ENCODE results near the gene ACTN1.
A peak's percentile ranks its signal among the peaks of the same experiment; 100 is the strongest.
"Not testable (repeated sequence)": the region's sequence is repeated elsewhere in the genome, so short reads cannot be mapped to it uniquely, and the experiment has no call there.

The ACTN1 gene

DNA sequence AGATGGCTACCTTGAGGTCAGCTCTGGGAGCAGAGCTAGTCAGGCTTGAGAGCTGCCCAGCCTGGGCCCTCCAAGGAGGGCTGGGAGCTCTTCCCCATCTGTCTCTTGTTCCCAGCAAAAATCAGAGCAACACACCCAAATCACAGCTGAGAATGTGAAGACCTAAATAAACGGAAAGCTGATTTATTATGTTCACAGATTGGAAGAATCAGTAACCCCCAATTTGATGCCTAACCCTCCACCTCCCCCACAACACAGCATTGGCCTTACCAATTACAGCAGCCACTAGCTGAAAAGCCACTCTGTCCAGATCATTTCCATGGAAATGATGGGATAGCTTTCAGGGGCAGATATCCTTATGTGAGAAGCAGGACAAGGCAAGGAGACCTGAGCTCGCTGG lies 7.1 kb upstream of the ACTN1 start:
- DNase-seq, result no peak

DNA sequence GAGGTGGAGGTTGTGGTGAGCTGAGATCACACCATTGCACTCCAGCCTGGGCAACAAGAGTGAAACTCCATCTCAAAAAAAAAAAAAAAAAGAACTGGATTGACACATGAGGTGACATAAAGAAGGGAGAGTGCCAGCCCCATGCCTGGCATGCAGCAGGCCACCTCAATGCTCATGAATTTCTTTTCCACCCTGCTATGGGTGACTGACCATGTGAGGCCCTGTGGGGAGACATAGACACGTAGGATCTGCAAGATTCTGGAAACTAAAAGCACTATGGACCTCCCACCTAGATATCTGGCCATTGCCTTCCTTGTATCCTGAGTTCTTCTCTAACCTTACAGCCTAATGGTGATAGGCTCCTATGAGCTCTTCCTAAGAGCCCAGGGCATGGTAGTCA lies 5.6 kb upstream of the ACTN1 start:
- DNase-seq, result no peak

DNA sequence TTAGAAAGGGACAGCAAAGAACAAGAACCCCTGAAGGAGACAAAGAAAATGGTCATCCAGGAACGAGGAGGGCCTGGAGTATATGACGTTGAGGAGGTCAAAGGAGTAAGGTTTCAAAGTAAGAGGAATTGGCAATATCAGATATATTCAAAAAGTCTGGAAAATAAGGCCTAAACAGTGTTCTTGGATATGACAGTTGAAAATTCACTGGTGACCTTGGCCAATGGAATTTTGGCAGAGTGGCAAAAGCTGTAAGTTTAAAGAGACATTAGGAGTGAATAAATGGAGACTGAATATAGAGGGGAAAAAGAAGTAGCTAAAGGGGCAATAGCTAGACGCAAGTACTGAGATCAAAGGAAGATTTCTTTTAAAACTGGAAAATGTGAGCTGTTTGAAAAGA lies 4.1 kb upstream of the ACTN1 start:
- no peak for DNase-seq

DNA sequence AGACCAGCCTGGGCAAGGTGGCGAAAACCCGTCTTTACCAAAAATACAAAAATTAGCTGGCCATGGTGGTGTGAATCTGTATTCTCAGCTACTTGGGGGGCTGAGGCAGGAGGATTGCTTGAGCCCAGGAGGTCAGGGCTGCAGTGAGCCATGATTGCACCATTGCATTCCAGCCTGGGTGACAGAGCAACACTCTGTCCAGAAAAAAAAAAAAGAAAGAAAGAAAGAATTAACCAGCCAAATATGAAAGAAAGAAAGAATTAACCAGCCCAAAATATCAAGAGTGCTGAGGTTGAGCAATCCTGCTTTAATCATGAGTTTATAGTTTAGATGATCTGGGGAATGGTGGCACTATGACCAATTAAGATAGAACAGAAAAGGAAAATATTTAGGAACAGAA lies 3.5 kb upstream of the ACTN1 start:
- no peak for DNase-seq

DNA sequence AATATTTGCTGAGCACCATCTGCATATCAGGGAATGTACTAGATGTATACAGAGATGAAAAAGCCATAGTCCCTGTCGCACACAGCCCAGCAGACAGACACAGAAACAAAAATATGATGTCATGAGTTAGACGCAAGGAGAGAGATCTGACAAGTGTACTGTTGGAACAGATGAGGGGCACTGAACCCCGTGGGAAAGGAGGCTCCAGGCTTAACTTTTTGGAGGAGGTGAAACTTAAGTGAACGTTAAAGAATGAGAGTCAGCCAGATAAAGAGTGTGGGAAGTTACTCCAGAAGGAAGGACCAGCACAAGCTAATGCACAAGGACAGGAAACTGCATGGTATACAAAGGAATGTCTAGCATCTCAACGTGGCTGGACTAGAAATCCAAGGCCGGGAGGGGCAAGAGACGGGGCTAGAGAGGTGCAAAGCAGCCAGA lies 2.5 kb upstream of the ACTN1 start:
- no peak for DNase-seq

DNA sequence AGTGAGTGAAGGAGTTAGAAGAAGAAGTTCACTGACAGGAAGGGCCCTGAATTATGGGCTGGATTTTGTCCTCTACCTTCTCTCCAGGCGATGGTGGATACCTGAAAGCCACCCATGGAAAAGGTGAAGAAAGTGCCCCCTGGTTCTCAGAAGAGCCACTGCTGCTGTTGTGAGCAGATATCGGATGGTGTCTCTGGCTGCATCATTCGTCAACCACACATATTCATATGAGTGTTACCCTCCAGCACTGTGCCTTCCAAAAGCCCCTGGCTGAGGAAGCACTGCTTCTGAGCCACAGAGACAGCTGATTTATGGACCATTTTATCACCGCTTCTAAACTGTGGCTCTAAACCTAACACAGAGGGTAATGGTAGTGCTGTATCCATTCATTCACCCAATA lies 2.0 kb upstream of the ACTN1 start:
- DNase-seq, result peak; percentile 77

DNA sequence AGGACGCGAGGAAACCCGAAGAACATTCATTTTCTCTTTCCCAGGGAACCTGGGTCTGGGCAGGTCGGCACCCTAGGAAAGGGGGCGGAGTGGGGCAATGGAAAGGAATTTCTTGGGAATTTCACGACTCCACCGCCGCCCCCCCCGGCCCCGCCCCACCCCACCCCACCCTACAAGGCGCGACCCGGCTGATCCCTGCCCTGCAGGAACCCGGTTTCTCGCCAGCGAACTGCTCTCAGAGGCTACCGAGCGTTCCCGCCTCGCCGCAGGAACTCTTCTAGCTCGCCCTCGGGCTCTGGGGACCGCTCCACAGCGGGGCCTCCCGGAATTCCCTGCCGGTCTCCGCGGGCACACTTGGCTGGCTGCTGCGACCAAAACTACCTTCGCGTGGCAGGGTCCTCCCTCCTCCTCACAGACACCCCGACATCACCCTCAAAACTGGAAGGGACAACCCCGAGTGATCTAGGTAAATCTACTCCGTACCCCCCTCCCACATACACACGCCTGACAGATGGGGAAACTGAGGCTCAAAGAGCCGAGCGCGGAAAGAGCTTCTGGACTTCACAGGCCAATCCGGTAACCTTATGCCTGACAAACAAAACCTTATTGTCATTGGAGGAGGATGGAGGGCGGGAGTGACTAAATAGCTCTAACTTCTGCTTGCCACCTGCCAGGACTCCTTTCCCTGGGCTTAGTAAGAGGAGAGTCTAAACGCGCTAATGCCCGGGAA lies 785 bp upstream of the ACTN1 start:
- DNase-seq, result peak; percentile 64

DNA sequence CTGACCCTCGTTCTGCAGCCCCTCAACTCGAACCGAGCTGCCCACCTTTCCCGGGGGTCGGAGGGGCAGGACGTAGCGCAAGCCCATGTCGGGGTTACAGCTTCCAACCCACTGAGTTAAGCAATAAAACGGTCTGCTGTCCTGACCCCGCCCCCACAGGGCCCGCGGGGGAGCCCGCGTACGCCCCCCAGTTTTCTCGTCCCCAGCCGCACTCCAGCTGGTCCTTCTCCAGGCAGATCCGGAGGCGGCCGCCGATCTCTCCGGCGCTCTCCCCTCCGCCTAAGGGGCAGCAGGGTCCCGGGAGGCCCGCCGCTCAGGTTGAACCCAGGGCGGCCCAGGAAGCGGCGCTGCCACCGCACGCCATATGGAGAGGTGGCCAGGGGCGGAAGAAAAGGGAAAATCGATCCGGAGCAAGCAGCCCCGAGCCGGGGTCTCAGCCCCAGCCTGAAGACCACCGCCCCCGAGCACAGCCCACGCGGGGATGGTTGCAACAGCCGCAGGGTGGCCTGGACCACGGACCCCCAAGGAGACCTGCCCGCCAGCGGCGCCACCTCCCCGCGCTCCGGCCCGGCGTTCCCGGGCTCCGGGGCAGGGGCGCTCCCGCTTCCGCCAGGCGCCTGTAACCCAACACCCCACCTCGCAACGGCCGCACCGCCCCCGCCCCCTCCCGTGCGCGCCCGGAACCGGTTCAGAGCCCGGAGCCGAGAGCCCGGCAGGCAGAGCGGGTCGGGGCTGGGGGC lies 760 bp downstream of the ACTN1 start:
- peak; percentile 47 for DNase-seq

DNA sequence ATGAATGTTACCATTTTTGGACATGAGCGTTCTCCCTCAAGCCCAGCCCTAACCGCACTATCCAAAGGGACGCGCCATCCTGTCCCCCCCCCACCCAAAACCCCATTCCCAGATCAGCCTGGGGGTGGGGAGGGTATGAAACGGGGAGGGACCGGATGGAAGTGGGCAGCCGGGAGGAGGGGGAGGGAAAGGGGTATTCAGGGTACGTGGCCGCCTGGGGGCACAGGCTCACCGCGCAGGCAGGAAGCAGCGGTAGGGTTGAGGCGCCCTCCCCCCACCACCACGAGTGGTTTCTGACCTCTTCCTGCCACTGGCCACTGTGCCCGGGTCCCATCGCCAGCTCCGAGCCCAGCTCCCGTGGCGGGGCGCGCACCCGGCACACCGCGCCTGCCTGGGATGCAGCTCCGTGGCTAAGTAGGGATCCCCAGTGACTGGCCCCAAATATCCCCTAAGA lies 1.4 kb downstream of the ACTN1 start:
- no peak for DNase-seq

DNA sequence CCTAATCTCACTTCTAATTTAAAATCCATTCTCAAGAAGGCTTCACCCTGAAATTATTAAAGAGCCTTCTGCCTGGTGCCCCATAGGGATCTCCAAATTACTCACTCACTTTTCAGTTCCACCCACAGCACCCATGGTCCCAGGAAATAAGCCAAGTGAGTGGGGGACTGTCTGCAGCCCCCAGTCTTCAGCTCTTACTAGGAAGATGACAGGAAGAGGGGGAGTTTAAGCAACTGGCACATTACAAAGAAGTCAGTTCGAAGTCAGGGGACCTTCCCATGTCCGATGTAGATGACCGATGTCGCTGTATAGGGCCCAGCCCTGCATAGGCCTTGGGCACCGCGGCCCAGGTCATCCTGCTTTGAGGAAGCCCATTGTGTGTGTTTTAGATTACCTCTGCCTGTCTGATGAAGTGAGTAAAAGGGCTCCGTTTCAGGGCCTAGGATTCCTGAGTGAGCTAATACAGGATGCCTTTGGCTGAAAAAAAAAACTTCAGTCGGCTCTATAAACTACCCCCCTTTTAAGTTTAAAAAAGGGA lies 1.9 kb downstream of the ACTN1 start:
- no peak for DNase-seq

DNA sequence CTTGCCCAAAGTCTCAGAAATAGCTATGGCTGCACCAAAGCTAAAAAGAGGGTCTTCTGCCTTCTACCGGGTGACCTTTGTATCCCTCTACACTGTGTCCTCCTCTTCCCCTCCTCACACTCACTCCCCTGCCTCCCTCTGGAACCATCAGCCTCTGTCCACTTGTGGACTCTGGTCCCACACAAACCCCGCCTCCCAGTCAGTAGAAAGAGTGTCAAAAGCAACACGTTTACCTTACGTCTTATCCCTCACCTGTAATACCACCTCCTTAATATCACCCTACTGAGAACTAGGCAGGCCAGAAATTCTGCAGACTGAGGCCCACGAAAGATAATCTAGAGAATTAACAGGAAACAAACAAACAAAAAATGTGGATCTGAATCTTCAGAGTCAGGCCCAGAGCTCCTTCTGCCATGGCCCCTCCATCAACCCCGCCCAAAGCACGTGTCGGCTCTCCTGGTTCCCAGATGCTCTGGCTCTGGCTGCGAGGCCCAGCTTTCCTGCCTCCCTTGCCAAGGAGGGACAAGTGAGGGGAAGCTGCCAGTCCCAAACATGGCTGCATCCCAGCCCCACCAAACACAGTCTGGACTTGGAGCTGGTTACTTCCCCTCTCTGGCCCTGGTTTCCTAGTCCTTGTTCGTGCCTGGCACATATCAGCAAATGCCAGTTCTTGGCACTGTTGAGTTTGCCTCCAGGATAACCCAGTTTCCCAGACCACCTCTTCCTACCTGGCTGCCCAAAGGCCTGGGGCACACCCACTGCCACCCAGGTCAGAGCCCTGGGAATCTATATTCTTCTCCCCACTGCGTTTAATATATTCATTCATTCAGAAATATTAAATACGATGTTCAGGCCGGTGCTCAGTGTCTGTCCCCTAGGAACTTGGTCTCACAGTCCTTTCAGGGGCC lies 2.7 kb downstream of the ACTN1 start:
- no peak for DNase-seq

DNA sequence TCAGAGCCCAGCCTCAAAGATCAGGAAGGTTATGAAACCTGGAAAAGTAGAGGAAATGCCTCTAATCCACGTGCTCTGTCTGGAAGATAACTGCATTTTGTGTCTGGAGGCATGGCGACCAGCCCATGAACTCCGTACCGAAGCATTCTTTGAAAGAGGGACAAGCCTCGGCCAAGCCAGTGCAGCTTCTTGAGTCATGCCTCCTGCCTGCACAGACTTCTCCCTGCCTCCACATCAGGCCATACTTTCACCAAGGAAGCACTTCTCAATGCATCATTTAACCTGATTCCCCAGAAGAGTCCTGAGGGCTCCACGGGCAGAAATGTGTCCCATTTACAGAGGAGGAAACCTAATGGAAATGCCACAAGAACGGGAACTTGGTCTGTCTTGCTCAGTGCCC lies 3.4 kb downstream of the ACTN1 start:
- DNase-seq, result no peak

DNA sequence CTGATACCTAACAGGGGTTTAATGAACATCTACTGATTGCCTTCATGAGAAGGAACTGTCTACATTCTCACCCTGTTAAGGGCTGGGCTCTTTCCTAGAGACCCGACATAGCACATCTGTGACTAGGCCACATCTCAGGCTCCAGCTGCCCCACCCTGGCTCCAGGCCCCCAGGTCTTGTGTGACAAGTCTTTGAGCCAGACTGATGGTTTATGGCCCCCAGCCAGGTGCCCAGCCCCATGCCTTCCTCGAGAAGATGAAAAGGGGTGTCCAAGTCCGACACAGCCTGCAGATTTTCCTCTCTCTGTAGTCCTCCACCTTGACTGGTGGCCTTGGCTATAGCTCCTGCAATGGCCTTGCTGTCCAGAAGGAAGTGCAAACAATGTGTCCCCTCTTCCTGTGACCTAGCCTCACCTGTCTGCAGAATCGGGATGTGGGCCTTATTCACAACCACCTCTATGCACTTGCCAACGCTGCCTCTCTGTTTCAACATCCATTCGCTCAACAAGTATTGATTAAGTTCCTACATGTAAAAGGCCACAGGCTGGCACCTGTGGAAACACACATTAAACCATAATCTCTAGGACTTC lies 4.2 kb downstream of the ACTN1 start:
- DNase-seq, result no peak

DNA sequence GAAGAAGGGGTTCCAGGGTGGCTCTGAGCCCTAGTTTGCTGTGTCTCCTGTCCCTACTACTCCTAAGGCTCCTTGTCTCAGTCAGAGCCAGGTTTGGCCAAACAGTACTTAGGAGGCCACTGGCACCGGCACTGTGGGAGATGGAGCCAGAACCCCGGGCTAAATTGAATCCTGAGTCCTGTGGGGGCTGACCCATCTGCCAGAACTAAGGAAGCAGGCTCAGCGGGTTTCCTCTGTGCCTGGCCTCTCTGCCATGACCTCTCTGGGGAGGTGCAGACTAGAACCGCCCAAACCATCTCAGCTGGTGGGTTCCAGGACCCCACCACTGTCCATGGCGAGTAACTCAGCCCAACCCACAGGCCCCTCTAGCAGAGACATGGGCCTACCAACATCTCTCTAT lies 5.5 kb downstream of the ACTN1 start:
- no peak for DNase-seq

DNA sequence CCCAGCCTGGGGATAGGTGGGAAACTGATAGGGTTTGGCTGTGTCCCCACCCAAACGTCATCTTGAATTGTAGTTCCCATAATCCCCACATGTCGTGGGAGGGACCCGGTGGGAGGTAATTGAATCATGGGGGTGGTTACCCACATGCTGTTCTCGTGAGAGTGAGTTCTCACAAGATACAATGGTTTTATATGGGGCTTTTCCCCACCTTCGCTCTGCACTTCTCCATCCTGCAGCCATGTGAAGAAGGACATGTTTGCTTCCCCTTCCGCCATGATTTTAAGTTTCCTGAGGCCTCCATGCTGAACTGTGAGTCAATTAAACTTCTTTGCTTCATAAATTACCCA lies 5.9 kb downstream of the ACTN1 start:
- not testable (repeated sequence) for DNase-seq

DNA sequence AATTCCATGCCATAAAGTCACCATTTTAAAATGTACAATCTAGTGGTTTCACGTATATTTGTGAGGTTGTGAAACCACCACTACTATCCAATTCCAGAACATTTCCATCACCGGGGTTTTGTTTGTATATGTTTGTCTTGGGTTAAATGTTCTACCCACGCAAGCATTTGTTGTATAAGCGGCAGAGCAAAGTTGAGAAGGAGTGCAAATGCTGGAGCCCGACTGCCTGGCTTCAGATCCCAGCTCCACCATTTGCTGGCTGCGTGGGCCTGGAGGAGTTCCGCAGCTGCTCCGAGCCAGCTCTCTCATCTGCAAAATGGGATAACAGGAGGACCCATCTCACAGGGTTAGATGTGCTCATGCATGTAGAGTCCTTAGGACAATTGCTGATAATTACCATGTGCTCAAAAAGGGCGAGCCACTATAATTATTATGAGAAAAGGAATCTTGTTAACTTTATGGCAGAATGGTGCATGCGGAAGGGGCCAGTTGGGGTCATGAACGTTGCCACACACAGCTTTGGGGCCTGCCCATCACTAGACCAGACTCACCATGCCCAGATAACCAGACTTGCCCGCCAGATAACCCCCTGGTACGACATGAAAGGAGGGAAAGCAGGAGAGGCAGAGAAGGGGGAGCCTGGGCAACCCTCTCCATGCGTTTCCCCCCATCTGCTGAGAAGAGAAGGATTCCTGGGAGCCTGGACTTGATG lies 6.4 kb downstream of the ACTN1 start:
- no peak for DNase-seq

DNA sequence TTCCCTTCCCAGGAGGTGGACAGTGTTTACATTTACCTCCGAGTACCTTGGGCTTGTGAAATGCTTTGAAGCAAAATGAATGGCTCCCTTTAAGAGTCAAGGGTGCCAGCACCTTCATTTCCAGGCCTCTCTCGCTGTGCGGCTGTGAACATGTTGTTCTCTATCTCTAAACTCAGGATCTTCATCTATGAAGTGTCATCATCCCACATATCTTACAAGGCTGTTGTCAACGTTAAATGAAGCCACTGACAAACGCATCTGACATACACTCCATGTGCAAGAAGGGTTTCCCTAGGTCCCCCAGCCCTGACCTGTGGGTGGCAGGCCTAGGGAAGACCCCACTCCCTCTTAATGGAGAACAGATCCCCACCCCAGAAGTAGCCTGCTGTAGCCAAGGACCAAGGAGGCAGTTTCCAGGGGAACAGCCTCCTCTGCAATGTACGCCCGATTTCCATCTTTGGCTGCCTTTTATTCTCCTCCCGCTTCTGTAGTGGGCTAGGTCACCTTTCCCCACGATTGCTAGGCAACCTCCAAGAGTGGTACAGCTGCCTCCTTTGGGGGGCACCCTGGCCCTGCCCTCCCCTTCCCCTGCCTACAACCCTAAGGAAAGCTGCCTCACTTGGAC lies 7.6 kb downstream of the ACTN1 start:
- no peak for DNase-seq

DNA sequence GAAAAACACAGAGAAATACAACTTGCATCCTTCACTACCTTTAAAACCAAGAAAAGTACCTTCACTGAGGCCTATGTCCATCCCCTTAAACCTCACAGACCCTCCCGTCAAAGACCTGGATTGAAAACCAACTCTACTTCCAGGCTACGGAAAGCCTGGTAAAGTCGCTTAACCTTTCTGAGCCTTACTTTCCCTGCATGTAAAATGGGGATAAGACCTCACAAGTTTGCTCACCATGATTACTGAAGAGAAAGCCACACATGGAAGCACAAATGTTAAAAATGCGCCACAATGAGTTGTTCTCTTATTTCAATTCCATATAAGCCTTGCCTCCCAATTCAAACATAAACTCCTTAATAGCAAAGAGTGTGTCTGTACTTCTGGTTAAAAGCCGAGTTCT lies 8.4 kb downstream of the ACTN1 start:
- DNase-seq, result no peak

DNA sequence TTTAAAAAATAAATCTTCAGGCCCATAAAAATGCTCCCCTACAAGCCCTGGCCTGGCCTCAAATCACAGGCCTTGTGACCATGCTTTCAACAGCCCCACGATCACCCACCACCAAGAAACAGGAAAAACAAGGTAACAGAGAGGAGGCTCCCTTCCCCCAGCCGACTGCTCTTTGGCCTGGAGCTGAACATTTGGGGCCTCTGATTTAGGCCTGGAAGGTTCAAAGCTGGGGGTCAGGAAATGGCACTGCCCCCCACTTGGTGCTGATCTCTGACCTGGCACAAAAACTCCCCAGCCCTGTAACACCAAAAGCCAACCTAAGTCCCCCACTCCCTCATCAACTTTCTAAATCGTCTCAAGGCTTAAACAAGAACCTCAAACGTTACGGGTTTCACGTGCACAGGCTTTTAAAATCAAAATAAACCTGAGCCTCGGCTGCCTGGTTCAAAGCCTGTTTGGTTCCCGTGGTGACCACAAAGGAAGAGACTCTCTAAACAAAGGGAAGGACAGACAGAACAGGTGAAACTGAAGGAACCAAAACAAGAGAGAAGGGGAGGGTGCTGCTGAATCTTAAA lies 9.0 kb downstream of the ACTN1 start:
- DNase-seq, result no peak

DNA sequence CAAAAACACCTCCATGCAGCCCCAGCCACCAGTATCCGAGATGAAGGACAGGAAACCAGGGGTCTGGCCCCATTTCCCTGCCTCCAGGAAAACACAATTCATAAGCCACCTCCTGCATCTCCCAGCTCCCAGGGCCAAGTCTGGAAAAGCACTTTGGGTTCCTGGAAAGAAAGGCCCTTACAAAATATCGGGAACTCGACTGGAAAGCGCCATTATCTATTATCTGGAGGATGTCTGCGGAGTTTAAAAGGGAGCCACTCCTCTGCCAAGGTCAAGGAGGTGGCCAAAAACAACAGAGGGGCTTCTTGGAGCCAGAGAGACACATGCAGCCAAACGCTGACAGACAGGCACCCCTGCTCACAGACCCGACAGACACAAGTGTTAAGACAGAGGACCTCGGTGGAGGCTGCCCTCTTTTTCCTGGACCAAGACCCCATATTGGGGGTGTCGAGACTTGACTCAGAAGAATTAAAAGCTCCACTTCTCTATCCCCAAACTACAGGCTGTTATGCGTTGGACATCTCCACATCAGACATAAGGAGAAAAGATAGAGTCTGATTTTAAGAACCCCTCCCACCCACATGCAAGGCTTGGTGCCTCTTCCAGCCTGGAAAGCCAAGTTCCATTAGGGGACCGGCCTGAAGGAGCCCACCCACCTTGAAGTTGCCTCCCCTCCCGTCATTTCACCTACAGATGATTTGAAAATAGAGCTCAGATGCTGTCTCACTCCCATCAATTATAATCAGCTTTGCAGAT lies 9.6 kb downstream of the ACTN1 start:
- no peak for DNase-seq

DNA sequence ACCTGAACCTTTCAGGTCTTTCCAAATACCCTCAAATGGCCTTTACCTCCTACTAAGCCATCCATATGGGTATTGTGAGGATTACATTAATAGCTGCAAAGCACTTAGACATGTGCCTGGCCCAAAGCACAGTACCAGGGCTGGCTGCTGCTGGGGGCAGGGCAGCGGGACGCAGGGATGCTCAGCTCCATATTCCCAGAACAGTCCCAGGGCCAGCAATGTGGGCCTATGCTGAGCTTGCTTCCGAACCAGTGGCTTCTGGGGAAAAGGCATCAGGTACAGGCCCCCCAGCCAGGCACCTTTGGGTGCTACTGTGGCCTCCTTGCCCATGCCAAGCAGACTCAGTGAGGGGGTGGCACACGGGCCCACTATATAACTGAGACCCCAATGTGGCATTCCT lies 10.4 kb downstream of the ACTN1 start:
- no peak for DNase-seq

Measured in NCI-H526 treated with DMSO at 0.1 percent for 48 hours (cell line).